NCI-H1417 (cell line): ENCODE results near the gene ESPNL.

ENCODE experiments used
- DNase-seq, 3 experiments: peaks; one replicate each; lab custom pipeline; 2025; lab: John Stamatoyannopoulos, UW

ESPNL gene

GRCh38 chr2:238127165-238128060, 27.3 kb downstream of the ESPNL start:
- DNase-seq, result no peak

GRCh38 chr2:238128061-238128440, 27.9 kb downstream of the ESPNL start:
- no peak for DNase-seq

- DNase-seq, result no peak
These were observed 28.4 kb downstream of the ESPNL start for GRCh38 chr2:238128534-238129001.

- DNase-seq, result no peak
These were observed 29.2 kb downstream of the ESPNL start for GRCh38 chr2:238129166-238130010.

- DNase-seq, result no peak
These were observed 30.1 kb downstream of the ESPNL start for GRCh38 chr2:238130111-238130695.

- DNase-seq, result no peak
These were observed 30.8 kb downstream of the ESPNL start for GRCh38 chr2:238130696-238131628.

- no peak for DNase-seq
These were observed 31.8 kb downstream of the ESPNL start for GRCh38 chr2:238131761-238132462.

GRCh38 chr2:238132463-238133450, 32.6 kb downstream of the ESPNL start:
- DNase-seq, result no peak

GRCh38 chr2:238133499-238134392, 33.6 kb downstream of the ESPNL start:
- DNase-seq, result no peak

GRCh38 chr2:238134393-238134785, 34.2 kb downstream of the ESPNL start:
- no peak for DNase-seq

- no peak for DNase-seq
These were observed 35.5 kb downstream of the ESPNL start for GRCh38 chr2:238135601-238136150.

- no peak for DNase-seq
These were observed 36.8 kb downstream of the ESPNL start for GRCh38 chr2:238136820-238137537.

- DNase-seq, result no peak
These were observed 37.7 kb downstream of the ESPNL start for GRCh38 chr2:238137885-238138284.

- no peak for DNase-seq
These were observed 38.4 kb downstream of the ESPNL start, which contains the start of gene KLHL30 for GRCh38 chr2:238138331-238139195. TSS of gene KLHL30 (plus strand) at chr2:238138668. CDS start at chr2:238140755, 2,087 bp downstream.

- DNase-seq, result no peak
These were observed 39.3 kb downstream of the ESPNL start for GRCh38 chr2:238139196-238140039.
